HepG2 (cell line): ENCODE data around the gene WDR54. TPM values are rescaled to one million over a fixed set of nuclear protein-coding genes. Genes with fewer than 3 reads are reported as not detected.

Experiments
- ARID5B ChIP-seq: IDR thresholded peaks from 2 replicates; pipeline ENCODE4 v1.4.0; 2020; ENCODE audit warnings: mild to moderate bottlenecking, missing genetic modification reagents
- CEBPG ChIP-seq: IDR thresholded peaks from 2 replicates; pipeline ENCODE4 v1.6.1; 2016
- ELF4 ChIP-seq: sonication (generic); formaldehyde crosslinking; IDR thresholded peaks from 2 replicates; pipeline ENCODE4 v1.5.0; 2020; ENCODE audit warnings: missing genetic modification reagents, mild to moderate bottlenecking, moderate library complexity, borderline replicate concordance
- FOXO4 ChIP-seq: sonication (generic); formaldehyde crosslinking; conservative IDR thresholded peaks from 2 replicates; pipeline ENCODE4 v1.8.1; 2023; ENCODE audit warnings: missing genetic modification reagents
- FOXP4 ChIP-seq: sonication (generic); formaldehyde crosslinking; IDR thresholded peaks from 2 replicates; pipeline ENCODE4 v1.4.0; 2020; ENCODE audit warnings: missing genetic modification reagents
- HOXA3 ChIP-seq: sonication (generic); formaldehyde crosslinking; IDR thresholded peaks from 2 replicates; pipeline ENCODE4 v1.5.0; 2020; ENCODE audit warnings: missing genetic modification reagents
- LCORL ChIP-seq, 2 experiments: fragments of 450-650 bp in 1 of 2; sonication (generic) in 1 of 2; formaldehyde crosslinking in 1 of 2; IDR thresholded peaks; 2 replicates each; pipeline versions ENCODE4 v1.5.0 to v1.6.1; 2017 to 2020; ENCODE audit warnings: antibody characterized with exemption in 1 of 2, missing genetic modification reagents in 1 of 2
- MAF1 ChIP-seq: sonication (generic); formaldehyde crosslinking; IDR thresholded peaks from 2 replicates; pipeline ENCODE4 v1.5.0; 2020; ENCODE audit warnings: missing genetic modification reagents, borderline replicate concordance
- PHF8 ChIP-seq: sonication (generic); formaldehyde crosslinking; IDR thresholded peaks from 2 replicates; pipeline ENCODE4 v1.5.0; 2020; ENCODE audit warnings: missing genetic modification reagents
- SIX1 ChIP-seq: sonication (generic); formaldehyde crosslinking; IDR thresholded peaks from 2 replicates; pipeline ENCODE4 v1.4.0; 2020; ENCODE audit warnings: missing genetic modification reagents, borderline replicate concordance
- ZFP36L1 ChIP-seq: sonication (generic); formaldehyde crosslinking; IDR thresholded peaks from 2 replicates; pipeline ENCODE4 v1.8.0; 2022; ENCODE audit warnings: mild to moderate bottlenecking, missing genetic modification reagents, moderate library complexity
- ZNF383 ChIP-seq: sonication (generic); formaldehyde crosslinking; IDR thresholded peaks from 2 replicates; pipeline ENCODE4 v1.4.0; 2020; ENCODE audit warnings: missing genetic modification reagents, mild to moderate bottlenecking, borderline replicate concordance
- ZNF83 ChIP-seq: sonication (generic); formaldehyde crosslinking; IDR thresholded peaks from 2 replicates; pipeline ENCODE4 v1.4.0; 2020; ENCODE audit warnings: missing genetic modification reagents, mild to moderate bottlenecking, borderline replicate concordance
- polyA plus RNA-seq, 8 experiments: library from polyadenylated mRNA; depleted of rRNA in 3 of 8; stranded (reverse) in 7 of 8; unstranded in 1 of 8; fragments of >200 nt; fragmentation: Illumina TruSeq in 4 of 8; extraction: Trizol in 4 of 8; gene quantifications; 2 replicates each; pipeline versions ENCODE4 v1.2.1 to v1.2.3, GENCODE V29; 2011 to 2016; ENCODE audit warnings: low read depth in 4 of 8, missing spikeins in 1 of 8, mixed read lengths in 1 of 8; ENCODE audit not compliant: insufficient read depth in 1 of 8
- total RNA-seq, 5 experiments: library from RNA; depleted of rRNA; stranded (reverse); fragments of >200 nt; fragmentation: Illumina TruSeq; extraction: Trizol; gene quantifications; 2 replicates each; pipeline ENCODE4 v1.2.3, GENCODE V29; 2016; ENCODE audit warnings: low read depth in 1 of 5
- TF ChIP-seq, protein P1 (sequence below): sonication (generic); formaldehyde crosslinking; IDR thresholded peaks from 2 replicates; pipeline ENCODE4 v1.5.1; 2020; ENCODE audit warnings: missing genetic modification reagents, mild to moderate bottlenecking, borderline replicate concordance
- TF ChIP-seq, protein P2 (sequence below): IDR thresholded peaks from 2 replicates; pipeline ENCODE4 v1.6.1; 2016; ENCODE audit warnings: control low read depth

Gene WDR54
- total and polyA plus RNA-seq, 2 of the 13 experiments (the other 11 are each of a cell fraction or from before 2014, with no cell fraction given): 2.0 to 17.3 TPM

GRCh38 chr2:74447230-74447999 lies 25.9 kb downstream of the WDR54 start (continued):
- TF ChIP-seq ZFP36L1 (CRISPR knock-in tag): peak; percentile 57; the same call in 1 of the 2 replicates
- TF ChIP-seq ZNF83 (CRISPR knock-in tag): no peak
- TF ChIP-seq MAF1 (CRISPR knock-in tag): no peak
- peak; percentile 69; the same call in 1 of the 2 replicates for TF ChIP-seq ARID5B
- no peak for TF ChIP-seq ELF4 (CRISPR knock-in tag)
- no peak for TF ChIP-seq FOXO4
- TF ChIP-seq PHF8 (CRISPR knock-in tag): peak; percentile 36; the same call in 1 of the 2 replicates
- TF ChIP-seq SIX1 (CRISPR knock-in tag): peak; percentile 39; the same call in 1 of the 2 replicates
- peak; percentile 37; the same call in 1 of the 2 replicates for TF ChIP-seq HOXA3
- TF ChIP-seq, protein P1, sequence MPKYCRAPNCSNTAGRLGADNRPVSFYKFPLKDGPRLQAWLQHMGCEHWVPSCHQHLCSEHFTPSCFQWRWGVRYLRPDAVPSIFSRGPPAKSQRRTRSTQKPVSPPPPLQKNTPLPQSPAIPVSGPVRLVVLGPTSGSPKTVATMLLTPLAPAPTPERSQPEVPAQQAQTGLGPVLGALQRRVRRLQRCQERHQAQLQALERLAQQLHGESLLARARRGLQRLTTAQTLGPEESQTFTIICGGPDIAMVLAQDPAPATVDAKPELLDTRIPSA (CRISPR knock-in tag): peak; percentile 67; the same call in 1 of the 2 replicates
- TF ChIP-seq FOXP4 (CRISPR knock-in tag): no peak; the same call in none of the 2 replicates
- TF ChIP-seq CEBPG (CRISPR knock-in tag): peak; percentile 24; the same call in 1 of the 2 replicates
- TF ChIP-seq, protein P2, sequence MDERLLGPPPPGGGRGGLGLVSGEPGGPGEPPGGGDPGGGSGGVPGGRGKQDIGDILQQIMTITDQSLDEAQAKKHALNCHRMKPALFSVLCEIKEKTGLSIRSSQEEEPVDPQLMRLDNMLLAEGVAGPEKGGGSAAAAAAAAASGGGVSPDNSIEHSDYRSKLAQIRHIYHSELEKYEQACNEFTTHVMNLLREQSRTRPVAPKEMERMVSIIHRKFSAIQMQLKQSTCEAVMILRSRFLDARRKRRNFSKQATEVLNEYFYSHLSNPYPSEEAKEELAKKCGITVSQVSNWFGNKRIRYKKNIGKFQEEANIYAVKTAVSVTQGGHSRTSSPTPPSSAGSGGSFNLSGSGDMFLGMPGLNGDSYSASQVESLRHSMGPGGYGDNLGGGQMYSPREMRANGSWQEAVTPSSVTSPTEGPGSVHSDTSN (CRISPR knock-in tag): no peak
- peak; percentile 55 for TF ChIP-seq LCORL (IDR thresholded peaks at IDR 0.05)
- peak; percentile 95 for TF ChIP-seq LCORL (CRISPR knock-in tag; IDR thresholded peaks at IDR 0.05)
- no peak for TF ChIP-seq ZNF383
